Bronchial epithelial cell (primary cell): Measurements from ENCODE around the gene CCDC12. TPM values are rescaled to one million over a fixed set of nuclear protein-coding genes. Genes with fewer than 3 reads are reported as not detected.

Experiments used
- DNase-seq: peaks from one replicate; pipeline ENCODE4 v3.0.0-alpha.2; 2010; ENCODE audit warnings: low read depth
- FAIRE-seq: peaks from 2 replicates; lab custom pipeline; 2011; peaks lifted over from hg19 to GRCh38; lab: Jason Lieb, UNC
- H3K27me3 ChIP-seq: 2 replicates; pipeline ENCODE4 v1.5.1; 2011; ENCODE audit warnings: low read length; ENCODE audit not compliant: control insufficient read depth, insufficient read depth
- H3K36me3 ChIP-seq: 2 replicates; pipeline ENCODE4 v1.5.1; 2011; ENCODE audit warnings: low read length; ENCODE audit not compliant: control insufficient read depth, insufficient read depth
- H3K4me3 ChIP-seq: 2 replicates; pipeline ENCODE4 v1.5.1; 2011; ENCODE audit warnings: mild to moderate bottlenecking, low read depth, low read length, control low read depth
- CTCF ChIP-seq: IDR thresholded peaks from 2 replicates; pipeline ENCODE4 v1.5.1; 2011; ENCODE audit warnings: mild to moderate bottlenecking, moderate library complexity, low read length, control low read depth, inconsistent platforms; ENCODE audit not compliant: insufficient read depth, severe bottlenecking
- total RNA-seq: library from RNA; depleted of rRNA; stranded (reverse); fragments of >200 nt; gene quantifications from 2 replicates; pipeline ENCODE4 v1.2.1, GENCODE V29; 2014

The CCDC12 gene
- total RNA-seq, 1 donor from 2014 or later: 39.2 TPM

- Histone ChIP-seq H3K36me3 (no peaks in the 10 kb centered on the region), H3K4me3 (no peak overlapping the region), H3K27me3 (peaks cover 1% of the 10 kb centered on the region)
- FAIRE-seq: no peak
- no peak for TF ChIP-seq CTCF
- no peak for DNase-seq
Measured at GRCh38 chr3:46902188-46902631, 74.3 kb downstream of the CCDC12 start.

- H3K36me3 ChIP-seq: no peaks in the 10 kb centered on the region
- FAIRE-seq (no peak), DNase-seq (no peak)
- H3K4me3 ChIP-seq: no peak overlapping the region
- H3K27me3 ChIP-seq: peaks cover 1% of the 10 kb centered on the region
- TF ChIP-seq CTCF: no peak
Measured at GRCh38 chr3:46901591-46902187, 74.9 kb downstream of the CCDC12 start.

- FAIRE-seq: peak; percentile 36
Measured at GRCh38 chr3:46901061-46901460, 75.5 kb downstream of the CCDC12 start.

GRCh38 chr3:46900356-46900755, 76.2 kb downstream of the CCDC12 start:
- Histone ChIP-seq H3K36me3 (no peaks in the 10 kb centered on the region), H3K27me3 (peaks cover 1% of the 10 kb centered on the region), H3K4me3 (no peak overlapping the region)
- no peak for TF ChIP-seq CTCF
- DNase-seq (no peak), FAIRE-seq (no peak)

More at GRCh38 chr3:46901061-46901460, 75.5 kb downstream of the CCDC12 start:
- DNase-seq: no peak
- no peak for TF ChIP-seq CTCF
- no peak overlapping the region for H3K4me3 ChIP-seq
- H3K27me3 ChIP-seq: peaks cover 1% of the 10 kb centered on the region
- no peaks in the 10 kb centered on the region for H3K36me3 ChIP-seq

- FAIRE-seq (no peak), DNase-seq (no peak)
- Histone ChIP-seq H3K27me3 (peaks cover 1% of the 10 kb centered on the region), H3K36me3 (no peaks in the 10 kb centered on the region), H3K4me3 (no peak overlapping the region)
- no peak for TF ChIP-seq CTCF
Measured at GRCh38 chr3:46900007-46900292, 76.6 kb downstream of the CCDC12 start.
